DMS79 treated with DMSO at 0.1 percent for 48 hours (cell line): Measurements from ENCODE around the gene MYO3B.
"Not testable (repeated sequence)": the region's sequence is repeated elsewhere in the genome, so short reads cannot be mapped to it uniquely, and the experiment has no call there.

Source experiments
- DNase-seq: peaks from one replicate; lab custom pipeline; 2025; lab: John Stamatoyannopoulos, UW

The MYO3B gene

GRCh38 chr2:170509452-170510193 lies 331.7 kb downstream of the MYO3B start:
- no peak for DNase-seq

- no peak for DNase-seq
These were observed 334.3 kb downstream of the MYO3B start for GRCh38 chr2:170512266-170512665.

- no peak for DNase-seq
These were observed 336.2 kb downstream of the MYO3B start for GRCh38 chr2:170514140-170514539.

- no peak for DNase-seq
These were observed 339.6 kb downstream of the MYO3B start for GRCh38 chr2:170517538-170517937.

GRCh38 chr2:170518911-170519310 lies 341.0 kb downstream of the MYO3B start:
- no peak for DNase-seq

- DNase-seq: no peak
These were observed 343.4 kb downstream of the MYO3B start for GRCh38 chr2:170521299-170521698.

GRCh38 chr2:170523506-170523905 lies 345.6 kb downstream of the MYO3B start:
- DNase-seq: no peak

- no peak for DNase-seq
These were observed 347.1 kb downstream of the MYO3B start for GRCh38 chr2:170524828-170525565.

- DNase-seq: no peak
These were observed 347.6 kb downstream of the MYO3B start for GRCh38 chr2:170525566-170525900.

GRCh38 chr2:170530284-170530745 lies 352.4 kb downstream of the MYO3B start:
- peak; percentile 97 for DNase-seq

- peak; percentile 88 for DNase-seq
These were observed 353.0 kb downstream of the MYO3B start for GRCh38 chr2:170530803-170531564.

- no peak for DNase-seq
These were observed 353.9 kb downstream of the MYO3B start for GRCh38 chr2:170531876-170532275.

GRCh38 chr2:170533156-170533555 lies 355.2 kb downstream of the MYO3B start:
- no peak for DNase-seq

- DNase-seq: no peak
These were observed 357.6 kb downstream of the MYO3B start for GRCh38 chr2:170535552-170535951.

GRCh38 chr2:170544817-170545216 lies 366.9 kb downstream of the MYO3B start:
- no peak for DNase-seq

GRCh38 chr2:170548304-170548703 lies 370.4 kb downstream of the MYO3B start:
- DNase-seq: no peak

GRCh38 chr2:170550501-170550900 lies 372.6 kb downstream of the MYO3B start:
- DNase-seq: no peak

GRCh38 chr2:170551899-170552298 lies 374.0 kb downstream of the MYO3B start:
- not testable (repeated sequence) for DNase-seq

GRCh38 chr2:170553748-170554147 lies 375.8 kb downstream of the MYO3B start:
- DNase-seq: no peak

- no peak for DNase-seq
These were observed 376.5 kb downstream of the MYO3B start for GRCh38 chr2:170554278-170554955.

GRCh38 chr2:170562928-170563327 lies 385.0 kb downstream of the MYO3B start:
- DNase-seq: no peak

GRCh38 chr2:170563401-170563800 lies 385.5 kb downstream of the MYO3B start:
- no peak for DNase-seq
